IPS-20b (cell line): ENCODE results near the gene ALOX15.
"Not testable (repeated sequence)": the region's sequence is repeated elsewhere in the genome, so short reads cannot be mapped to it uniquely, and the experiment has no call there.

ENCODE experiments used
- H3K27ac ChIP-seq: one replicate; pipeline ENCODE4 v1.5.1; 2013; ENCODE audit warnings: low read length
- H3K27me3 ChIP-seq: 2 replicates; pipeline ENCODE4 v1.6.1; 2013; ENCODE audit warnings: mild to moderate bottlenecking, low read length, inconsistent platforms; ENCODE audit not compliant: insufficient read depth
- H3K36me3 ChIP-seq: 2 replicates; pipeline ENCODE4 v1.6.1; 2013; ENCODE audit warnings: low read depth, mild to moderate bottlenecking, inconsistent platforms, low read length, moderate library complexity; ENCODE audit not compliant: insufficient read depth
- H3K4me1 ChIP-seq: 2 replicates; pipeline ENCODE4 v1.6.1; 2013; ENCODE audit warnings: mild to moderate bottlenecking, control low read depth, inconsistent platforms, low read length, moderate library complexity; ENCODE audit not compliant: insufficient read depth
- H3K4me3 ChIP-seq: 2 replicates; pipeline ENCODE4 v1.5.1; 2013; ENCODE audit warnings: mild to moderate bottlenecking, low read length, inconsistent platforms
- H3K9ac ChIP-seq: 2 replicates; pipeline ENCODE4 v1.6.1; 2013; ENCODE audit warnings: low read depth, mild to moderate bottlenecking, inconsistent platforms, low read length, moderate library complexity
- H3K9me3 ChIP-seq: 2 replicates; pipeline ENCODE4 v1.6.1; 2013; ENCODE audit warnings: mild to moderate bottlenecking, low read depth, low read length, inconsistent platforms; ENCODE audit not compliant: insufficient read depth

The ALOX15 gene

GRCh38 chr17:4641297-4642195, at the start of gene ALOX15:
Gene ALOX15 (minus strand): TSS chr17:4641678. CDS start chr17:4641651, 27 bp downstream.
- H3K9ac ChIP-seq, result no peak within 1 kb of the TSS
- H3K27ac ChIP-seq, result no peak within 1 kb of the TSS
- peaks cover 9% of the 10 kb centered on the region for H3K4me1 ChIP-seq
- no peaks in the 10 kb centered on the region for H3K9me3 ChIP-seq
- peak within 1 kb of the TSS; percentile 59 for H3K4me3 ChIP-seq
- peaks cover 75% of the 10 kb centered on the region for H3K27me3 ChIP-seq
- no peaks in the 10 kb centered on the region for H3K36me3 ChIP-seq

DNA sequence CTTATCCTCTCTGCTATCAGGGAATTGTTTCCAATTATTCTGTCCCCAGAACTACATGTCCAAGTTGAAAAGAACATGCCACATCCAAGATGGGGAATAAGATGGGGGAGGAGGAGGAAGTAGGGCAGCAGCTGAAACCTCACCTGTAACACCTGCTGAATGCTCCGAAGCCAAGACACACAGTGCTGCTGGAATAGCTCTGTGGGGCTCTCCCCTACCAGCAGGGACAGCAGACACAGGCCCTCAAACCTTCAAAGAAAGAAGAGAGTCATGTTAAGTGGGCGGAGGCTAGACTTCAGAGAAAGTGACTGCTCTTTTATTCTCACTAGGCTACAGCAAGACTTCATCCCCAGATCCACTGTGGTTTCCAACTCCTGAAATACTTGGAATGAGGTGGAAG, 49.3 kb upstream of the ALOX15 start:
- no peaks in the 10 kb centered on the region for H3K9me3 ChIP-seq
- H3K36me3 ChIP-seq, result peaks cover 68% of the 10 kb centered on the region
- H3K9ac ChIP-seq, result no peak overlapping the region
- no peaks in the 10 kb centered on the region for H3K4me1 ChIP-seq
- H3K4me3 ChIP-seq, result no peak overlapping the region
- no peak overlapping the region for H3K27ac ChIP-seq
- no peaks in the 10 kb centered on the region for H3K27me3 ChIP-seq

DNA sequence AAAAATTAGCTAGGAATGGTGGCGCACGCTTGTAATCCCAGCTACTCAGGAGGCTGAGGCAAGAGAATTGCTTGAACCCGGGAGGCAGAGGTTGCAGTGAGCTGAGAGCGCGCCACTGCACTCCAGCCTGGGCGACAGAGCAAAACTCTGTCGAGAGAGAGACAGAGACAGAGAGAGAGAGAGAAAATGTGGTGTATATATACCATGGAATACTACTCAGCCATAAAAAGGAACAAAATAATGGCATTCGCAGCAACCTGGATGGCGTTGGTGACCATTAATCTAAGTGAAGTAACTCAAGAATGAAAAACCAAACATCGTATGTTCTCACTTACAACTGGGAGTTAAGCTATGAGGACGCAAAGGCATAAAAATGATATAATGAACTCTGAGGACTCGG, 48.4 kb upstream of the ALOX15 start:
- peaks cover 76% of the 10 kb centered on the region for H3K36me3 ChIP-seq
- not testable (repeated sequence) for H3K4me3 ChIP-seq, H3K9me3 ChIP-seq, H3K9ac ChIP-seq, H3K27ac ChIP-seq, H3K4me1 ChIP-seq, H3K27me3 ChIP-seq

- H3K9me3 ChIP-seq, H3K4me3 ChIP-seq, H3K9ac ChIP-seq, H3K4me1 ChIP-seq, H3K27ac ChIP-seq, H3K27me3 ChIP-seq: not testable (repeated sequence)
- H3K36me3 ChIP-seq, result peaks cover 84% of the 10 kb centered on the region
These were observed 42.3 kb upstream of the ALOX15 start for GRCh38 chr17:4683739-4684138.

DNA sequence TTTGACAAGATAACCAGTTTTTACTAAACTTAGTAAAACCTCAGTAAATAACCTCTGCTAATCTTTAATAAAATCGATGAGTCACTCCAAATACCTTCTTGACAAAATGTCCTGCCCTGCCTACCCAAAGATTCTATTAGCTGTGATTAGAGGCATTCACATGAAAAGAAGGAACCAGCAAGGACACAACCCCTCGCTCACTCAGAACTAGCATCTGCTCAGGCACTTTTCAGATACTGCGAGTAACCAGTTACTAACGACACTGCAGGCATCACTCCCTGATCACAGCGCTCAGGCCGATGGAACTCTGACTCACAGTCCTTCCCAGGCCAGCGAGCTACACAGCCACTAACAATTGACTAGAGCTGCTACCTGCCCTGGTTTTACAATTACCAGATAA, 38.2 kb upstream of the ALOX15 start:
- Histone ChIP-seq H3K36me3 (peaks cover 94% of the 10 kb centered on the region), H3K9ac (no peak overlapping the region), H3K27ac (no peak overlapping the region), H3K9me3 (no peaks in the 10 kb centered on the region), H3K4me1 (no peaks in the 10 kb centered on the region; the same call in 1 of the 2 replicates), H3K27me3 (no peaks in the 10 kb centered on the region), H3K4me3 (no peak overlapping the region)

DNA sequence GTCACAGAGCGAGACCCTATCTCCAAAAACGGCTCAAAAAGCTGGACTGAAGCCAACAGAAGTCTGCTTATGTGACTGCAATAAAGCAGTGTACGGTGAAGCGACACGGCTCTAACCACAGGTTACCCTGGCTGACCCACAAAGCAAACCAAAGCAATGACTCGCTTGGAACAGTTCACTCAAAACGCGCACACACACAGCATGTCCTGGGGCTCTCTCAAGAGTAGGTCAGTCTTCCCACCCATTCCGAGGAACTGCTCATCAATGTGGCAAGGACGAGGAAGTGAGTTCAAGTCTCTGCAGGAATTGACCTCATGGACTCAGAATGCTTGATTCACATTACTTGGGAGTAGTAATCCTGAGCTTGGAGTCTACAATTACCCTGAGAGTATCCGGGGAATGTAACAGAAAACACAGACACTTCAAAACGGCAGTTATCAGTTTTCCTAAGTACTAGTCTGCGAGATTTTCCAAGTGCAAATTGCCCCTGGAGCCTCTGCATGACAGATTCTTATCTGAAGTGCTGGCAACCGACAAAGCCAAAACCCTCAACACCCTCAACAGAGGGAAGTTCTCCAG, 37.1 kb upstream of the ALOX15 start:
- Histone ChIP-seq H3K9me3 (no peaks in the 10 kb centered on the region), H3K4me3 (no peak overlapping the region), H3K27ac (no peak overlapping the region), H3K9ac (no peak overlapping the region), H3K4me1 (no peaks in the 10 kb centered on the region; the same call in 1 of the 2 replicates), H3K27me3 (no peaks in the 10 kb centered on the region), H3K36me3 (peaks cover 96% of the 10 kb centered on the region)

DNA sequence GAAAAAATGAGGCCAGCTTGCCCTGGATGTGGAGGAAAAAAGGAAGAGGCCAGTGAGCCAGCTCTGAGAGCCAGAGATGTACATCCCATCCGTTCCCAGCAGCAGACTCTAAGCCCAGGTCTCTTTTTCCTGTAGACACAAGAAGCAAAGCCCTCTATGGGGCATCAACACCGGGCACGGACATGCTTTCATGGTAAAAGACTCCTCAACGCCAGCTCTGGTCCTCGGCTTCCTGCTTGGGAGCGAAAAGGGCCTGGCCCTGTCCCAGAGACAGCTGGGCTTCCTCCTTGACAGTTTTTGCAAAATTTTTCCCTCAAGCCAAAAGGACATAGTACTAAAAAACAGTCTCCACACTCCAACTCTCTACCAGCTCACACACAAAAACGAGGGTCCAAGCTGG, 35.3 kb upstream of the ALOX15 start:
- no peaks in the 10 kb centered on the region; the same call in 1 of the 2 replicates for H3K4me1 ChIP-seq
- peaks cover 98% of the 10 kb centered on the region for H3K36me3 ChIP-seq
- no peaks in the 10 kb centered on the region for H3K9me3 ChIP-seq
- no peak overlapping the region for H3K27ac ChIP-seq
- no peaks in the 10 kb centered on the region for H3K27me3 ChIP-seq
- no peak overlapping the region for H3K4me3 ChIP-seq
- no peak overlapping the region for H3K9ac ChIP-seq

DNA sequence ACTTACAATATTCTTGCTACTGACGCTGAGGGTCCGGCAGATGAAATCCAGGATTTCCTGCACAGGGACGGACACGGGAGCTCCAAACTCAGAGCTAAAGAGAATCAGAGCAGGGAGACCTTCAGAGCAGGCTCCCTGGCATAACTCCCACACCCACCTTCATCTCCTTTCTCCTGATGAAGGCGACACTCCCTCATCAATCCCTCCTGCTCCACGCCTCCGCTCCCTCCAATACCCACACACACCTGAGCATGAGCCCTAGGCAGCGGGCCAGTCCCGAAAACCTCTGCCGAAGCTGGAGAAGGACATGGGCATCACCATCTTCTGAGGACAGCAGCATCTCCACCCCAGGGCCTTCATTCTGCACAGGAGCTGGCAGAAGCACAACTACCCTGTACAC, 34.3 kb upstream of the ALOX15 start:
- H3K9ac ChIP-seq, result no peak overlapping the region
- H3K36me3 ChIP-seq, result peaks cover 98% of the 10 kb centered on the region
- no peak overlapping the region for H3K27ac ChIP-seq
- H3K27me3 ChIP-seq, result no peaks in the 10 kb centered on the region
- no peaks in the 10 kb centered on the region; the same call in 1 of the 2 replicates for H3K4me1 ChIP-seq
- no peaks in the 10 kb centered on the region for H3K9me3 ChIP-seq
- no peak overlapping the region for H3K4me3 ChIP-seq

- Histone ChIP-seq H3K36me3 (peaks cover 90% of the 10 kb centered on the region), H3K27me3 (no peaks in the 10 kb centered on the region), H3K9ac (no peak overlapping the region), H3K4me1 (no peaks in the 10 kb centered on the region; the same call in 1 of the 2 replicates), H3K27ac (no peak overlapping the region), H3K4me3 (no peak overlapping the region), H3K9me3 (no peaks in the 10 kb centered on the region)
These were observed 33.2 kb upstream of the ALOX15 start for GRCh38 chr17:4674685-4674998.

- no peaks in the 10 kb centered on the region; the same call in 1 of the 2 replicates for H3K4me1 ChIP-seq
- H3K9me3 ChIP-seq, result no peaks in the 10 kb centered on the region
- H3K4me3 ChIP-seq, result no peak overlapping the region
- H3K27ac ChIP-seq, result no peak overlapping the region
- H3K36me3 ChIP-seq, result peaks cover 84% of the 10 kb centered on the region
- no peaks in the 10 kb centered on the region for H3K27me3 ChIP-seq
- H3K9ac ChIP-seq, result no peak overlapping the region
These were observed 32.7 kb upstream of the ALOX15 start for GRCh38 chr17:4673986-4674684.

- Histone ChIP-seq H3K4me3 (no peak overlapping the region), H3K9ac (no peak overlapping the region), H3K27ac (no peak overlapping the region), H3K27me3 (no peaks in the 10 kb centered on the region), H3K9me3 (no peaks in the 10 kb centered on the region), H3K4me1 (no peaks in the 10 kb centered on the region), H3K36me3 (peaks cover 75% of the 10 kb centered on the region)
These were observed 31.7 kb upstream of the ALOX15 start for GRCh38 chr17:4673169-4673568.
